GM23338 (cell line): ENCODE data around the gene KRTAP5-2. TPM values are rescaled to one million over a fixed set of nuclear protein-coding genes. Genes with fewer than 3 reads are reported as not detected.

Experiments used
- ATAC-seq: fragments of 200-7000 bp; cut with Tn5 transposase; 3 replicates; pipeline ENCODE4 v1.9.1; 2020
- DNase-seq: peaks from one replicate; pipeline ENCODE4 v3.0.0-alpha.2; 2015; ENCODE audit warnings: low spot score
- H2AFZ ChIP-seq: fragments of 200-600 bp; sonication (generic); 2 replicates; pipeline ENCODE4 v1.8.0; 2016; ENCODE audit warnings: antibody characterized with exemption, mild to moderate bottlenecking, moderate library complexity
- H3F3A ChIP-seq: fragments of 200-600 bp; sonication (generic); replicated peaks from 2 replicates; pipeline ENCODE4 v1.8.0; 2017; ENCODE audit warnings: antibody characterized with exemption, mixed run types, low read depth
- H3K27ac ChIP-seq: fragments of 200-600 bp; sonication (generic); 2 replicates; pipeline ENCODE4 v1.6.1; 2016; ENCODE audit warnings: low read depth
- H3K27me3 ChIP-seq: fragments of 200-600 bp; sonication (generic); 2 replicates; pipeline ENCODE4 v1.8.0; 2016; ENCODE audit warnings: mild to moderate bottlenecking, mixed run types, moderate library complexity; ENCODE audit not compliant: insufficient read depth
- H3K36me3 ChIP-seq: fragments of 200-600 bp; sonication (generic); 2 replicates; pipeline ENCODE4 v1.8.0; 2016; ENCODE audit warnings: mild to moderate bottlenecking; ENCODE audit not compliant: insufficient read depth
- H3K4me1 ChIP-seq: fragments of 200-600 bp; sonication (generic); 2 replicates; pipeline ENCODE4 v1.8.0; 2016; ENCODE audit warnings: mild to moderate bottlenecking, moderate library complexity; ENCODE audit not compliant: insufficient read depth
- H3K4me2 ChIP-seq: fragments of 200-600 bp; sonication (generic); 2 replicates; pipeline ENCODE4 v1.7.1; 2017; ENCODE audit warnings: mixed run types
- H3K4me3 ChIP-seq: fragments of 200-600 bp; sonication (generic); 2 replicates; pipeline ENCODE4 v1.6.1; 2016; ENCODE audit warnings: mixed run types
- H3K79me2 ChIP-seq: fragments of 200-600 bp; sonication (generic); replicated peaks from 2 replicates; pipeline ENCODE4 v1.8.0; 2017; ENCODE audit warnings: mild to moderate bottlenecking; ENCODE audit not compliant: insufficient read depth
- H3K9me2 ChIP-seq: fragments of 200-600 bp; sonication (generic); 2 replicates; pipeline ENCODE4 v1.8.0; 2017; ENCODE audit not compliant: insufficient read depth
- H4K20me1 ChIP-seq: fragments of 200-600 bp; sonication (generic); replicated peaks from 2 replicates; pipeline ENCODE4 v1.8.0; 2017; ENCODE audit warnings: mild to moderate bottlenecking; ENCODE audit not compliant: insufficient read depth
- H3K27ac Mint-ChIP-seq: 2 replicates; pipeline ENCODE4 v1.8.0; 2020; ENCODE audit warnings: inconsistent platforms, mild to moderate bottlenecking, moderate library complexity, mixed read lengths
- H3K27me3 Mint-ChIP-seq: 3 replicates; pipeline ENCODE4 v1.8.0; 2022; ENCODE audit warnings: low read depth, mild to moderate bottlenecking, moderate library complexity, mixed read lengths, inconsistent platforms; ENCODE audit not compliant: insufficient read depth, poor library complexity
- H3K36me3 Mint-ChIP-seq: 3 replicates; pipeline ENCODE4 v1.8.0; 2021; ENCODE audit warnings: low read depth, mild to moderate bottlenecking, inconsistent platforms, moderate library complexity, mixed read lengths
- H3K4me1 Mint-ChIP-seq: 3 replicates; pipeline ENCODE4 v1.8.0; 2020; ENCODE audit warnings: mild to moderate bottlenecking, inconsistent platforms, mixed read lengths
- H3K4me3 Mint-ChIP-seq: 3 replicates; pipeline ENCODE4 v1.8.0; 2021; ENCODE audit warnings: moderate library complexity, mild to moderate bottlenecking, inconsistent platforms, mixed read lengths
- H3K9me3 Mint-ChIP-seq: 3 replicates; pipeline ENCODE4 v1.8.0; 2020; ENCODE audit warnings: moderate library complexity, mild to moderate bottlenecking, inconsistent platforms, mixed read lengths
- CTCF ChIP-seq, 2 experiments: fragments of 200-600 bp in 1 of 2; sonication (generic) in 1 of 2; conservative IDR thresholded peaks; 2 replicates each; pipeline versions ENCODE4 v1.5.1 to v1.6.1; 2016 to 2017; ENCODE audit warnings: antibody characterized with exemption in 2 of 2, low read depth in 2 of 2, mild to moderate bottlenecking in 2 of 2, moderate library complexity in 1 of 2
- ETS1 ChIP-seq: IDR thresholded peaks from 2 replicates; pipeline ENCODE4 v1.6.1; 2016; ENCODE audit warnings: antibody characterized with exemption
- EZH2 ChIP-seq: fragments of 200-600 bp; sonication (generic); IDR thresholded peaks from one replicate; pipeline ENCODE4 v1.8.0; 2017; ENCODE audit warnings: antibody characterized with exemption, mild to moderate bottlenecking, low read depth; ENCODE audit not compliant: unreplicated experiment
- EZH2phosphoT487 ChIP-seq: fragments of 200-600 bp; sonication (generic); IDR thresholded peaks from one replicate; pipeline ENCODE4 v1.8.1; 2018; ENCODE audit warnings: antibody characterized with exemption; ENCODE audit not compliant: unreplicated experiment
- REST ChIP-seq: IDR thresholded peaks from one replicate; pipeline ENCODE4 v1.6.1; 2018; ENCODE audit warnings: antibody characterized with exemption; ENCODE audit not compliant: unreplicated experiment
- STAT1 ChIP-seq: IDR thresholded peaks from one replicate; pipeline ENCODE4 v1.6.1; 2016; ENCODE audit warnings: antibody characterized with exemption; ENCODE audit not compliant: unreplicated experiment
- ZNF114 ChIP-seq: fragments of 250-450 bp; sonication (Bioruptor Pico); IDR thresholded peaks from 2 replicates; pipeline ENCODE4 v1.5.0; 2020; ENCODE audit warnings: mild to moderate bottlenecking, moderate library complexity
- ZNF462 ChIP-seq: fragments of 250-450 bp; sonication (Bioruptor Pico); IDR thresholded peaks from 2 replicates; pipeline ENCODE4 v1.5.0; 2020; ENCODE audit warnings: mild to moderate bottlenecking, moderate library complexity
- polyA plus RNA-seq: library from polyadenylated mRNA; unstranded; fragments of >200 nt; fragmentation: Nextera tagmentation; extraction: Ambion mirVana; gene quantifications from 2 replicates; pipeline ENCODE4 v1.2.1, GENCODE V29; 2016
- total RNA-seq: library from RNA; depleted of rRNA; stranded (reverse); fragments of >200 nt; shearing (Covaris generic); gene quantifications from 2 replicates; pipeline ENCODE4 v1.2.3, GENCODE V29; 2014

The KRTAP5-2 gene
- total and polyA plus RNA-seq, 2 experiments from 2014 or later, result not detected

- TF ChIP-seq ZNF462 (no peak), REST (no peak), EZH2 (no peak), STAT1 (no peak)
These were observed 16.1 kb downstream of the KRTAP5-2 start (continued) for GRCh38 chr11:1581976-1582375.

GRCh38 chr11:1576825-1577224 lies 21.3 kb downstream of the KRTAP5-2 start:
- H3K4me1 ChIP-seq, result peaks cover 13% of the 10 kb centered on the region; the same call in 1 of the 2 replicates
- Mint-ChIP-seq H3K9me3 (peaks cover 14% of the 10 kb centered on the region), H3K4me3 (no peak overlapping the region), H3K27ac (no peak overlapping the region), H3K27me3 (peaks cover 40% of the 10 kb centered on the region), H3K36me3 (no peaks in the 10 kb centered on the region), H3K4me1 (no peaks in the 10 kb centered on the region)
- no peak for DNase-seq
- no peak overlapping the region for H3K4me3 ChIP-seq
- no peak overlapping the region for H2AFZ ChIP-seq
- H3K79me2 ChIP-seq, result no peaks in the 10 kb centered on the region
- no peak overlapping the region for H3K4me2 ChIP-seq
- no peak overlapping the region for H3K27ac ChIP-seq
- no peaks in the 10 kb centered on the region for H3K9me2 ChIP-seq
- H3K27me3 ChIP-seq, result peaks cover 37% of the 10 kb centered on the region
- H3F3A ChIP-seq, result 0 out of 2 replicates have a peak, but pooled peaks cover 3% of the 10 kb centered on the region
- ATAC-seq, result no peak
- H3K36me3 ChIP-seq, result no peaks in the 10 kb centered on the region
- H4K20me1 ChIP-seq, result no peaks in the 10 kb centered on the region
- TF ChIP-seq ETS1, result no peak
- TF ChIP-seq EZH2phosphoT487, result no peak
- no peak for TF ChIP-seq EZH2
- no peak for TF ChIP-seq STAT1
- no peak for TF ChIP-seq REST
- no peak for TF ChIP-seq ZNF114 (CRISPR knock-in tag)
- no peak for TF ChIP-seq CTCF (conservative IDR thresholded peaks at IDR 0.05; ENCODE audit: low read depth in 2 of 2)
